Stimulated activated CD4-positive, alpha-beta T cell treated with anti-CD3 and anti-CD28 coated beads, Interleukin-12 subunit alpha, Interleukin-12 subunit beta, amount 100 ng/mL, for 4 hours (primary cell): ENCODE measurements around the gene FOXD4L3.
"Not testable (repeated sequence)": the region's sequence is repeated elsewhere in the genome, so short reads cannot be mapped to it uniquely, and the experiment has no call there.

ENCODE experiments used
- DNase-seq: peaks from one replicate; pipeline ENCODE4 v3.0.0-alpha.2; 2020

FOXD4L3 gene

DNA sequence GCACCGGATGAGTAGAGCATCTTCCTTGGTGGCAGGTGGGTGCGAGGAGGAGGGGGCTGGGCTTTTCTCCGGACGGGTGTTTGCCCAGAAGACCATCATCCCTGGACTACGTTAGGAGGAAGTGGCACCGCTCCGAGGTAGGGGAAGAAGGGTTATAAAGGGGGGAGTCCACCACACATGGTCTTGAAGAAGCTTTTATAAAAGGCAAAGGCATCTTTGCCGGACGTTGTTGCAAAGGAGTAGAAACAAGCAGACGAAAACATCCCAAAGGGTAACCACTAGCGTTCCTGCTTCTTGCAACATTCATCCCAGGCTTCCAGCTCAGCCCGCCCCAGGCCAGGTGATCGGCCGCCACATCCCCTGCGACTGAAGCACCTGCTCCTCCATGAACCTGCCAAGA is at the start of gene FOXD4L3:
TSS of gene FOXD4L3 (plus strand) at position 301 of the 400 bp plus-strand sequence. CDS start at position 386, 85 bp downstream.
- DNase-seq, result not testable (repeated sequence)

DNA sequence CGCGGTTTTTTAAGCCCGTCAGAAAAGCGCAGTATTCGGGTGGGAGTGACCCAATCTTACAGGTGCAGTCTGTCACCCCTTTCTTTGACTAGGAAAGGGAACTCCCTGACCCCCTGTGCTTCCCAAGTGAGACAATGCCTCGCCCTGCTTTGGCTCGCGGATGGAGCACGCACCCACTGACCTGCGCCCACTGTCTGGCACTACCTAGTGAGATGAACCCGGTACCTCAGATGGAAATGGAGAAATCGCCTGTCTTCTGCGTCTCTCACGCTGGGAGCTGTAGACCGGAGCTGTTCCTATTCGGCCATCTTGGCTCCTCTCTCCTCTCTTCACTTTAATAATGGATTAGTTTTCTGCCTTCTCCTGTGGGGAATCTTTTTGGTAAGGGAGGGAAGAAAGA is 21.6 kb upstream of the FOXD4L3 start:
- not testable (repeated sequence) for DNase-seq

DNA sequence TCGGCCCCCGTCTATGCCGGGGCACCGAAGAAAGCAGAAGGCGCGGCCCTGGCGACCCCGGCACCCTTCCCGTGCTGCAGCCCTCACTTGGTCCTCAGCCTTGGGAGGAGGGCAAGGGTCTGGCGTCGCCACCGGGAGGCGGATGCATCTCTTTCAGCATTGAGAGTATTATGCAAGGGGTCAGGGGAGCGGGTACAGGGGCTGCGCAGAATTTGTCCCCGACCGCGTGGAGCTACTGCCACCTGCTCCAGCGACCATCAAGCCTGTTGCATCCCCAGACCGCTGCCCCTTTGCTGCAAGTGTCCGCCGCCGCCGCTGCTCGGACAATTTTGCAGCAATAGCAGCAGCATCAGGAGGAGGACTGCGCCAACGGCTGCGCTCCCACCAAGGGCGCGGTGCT is 1.1 kb downstream of the FOXD4L3 start:
- DNase-seq, result not testable (repeated sequence)

DNA sequence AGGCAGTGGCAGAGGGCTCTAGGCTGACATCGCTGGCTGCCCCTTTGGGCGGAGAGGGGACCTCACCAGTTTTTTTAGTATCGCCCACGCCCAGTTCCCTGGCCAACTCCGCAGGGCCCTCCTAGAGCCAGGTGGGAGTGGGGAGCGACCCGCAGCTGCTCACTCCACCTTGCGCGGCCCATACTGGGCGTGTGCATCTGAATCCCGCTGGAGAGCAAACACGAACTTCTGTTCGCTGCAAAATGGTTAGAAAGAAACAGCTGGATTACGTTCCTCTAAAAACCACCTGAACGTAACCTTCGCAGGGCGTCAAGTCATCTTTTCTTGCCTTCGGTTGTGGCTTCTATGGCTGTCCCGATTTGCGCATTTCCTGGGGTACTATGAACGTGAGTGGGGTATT is 1.5 kb downstream of the FOXD4L3 start:
- not testable (repeated sequence) for DNase-seq

DNA sequence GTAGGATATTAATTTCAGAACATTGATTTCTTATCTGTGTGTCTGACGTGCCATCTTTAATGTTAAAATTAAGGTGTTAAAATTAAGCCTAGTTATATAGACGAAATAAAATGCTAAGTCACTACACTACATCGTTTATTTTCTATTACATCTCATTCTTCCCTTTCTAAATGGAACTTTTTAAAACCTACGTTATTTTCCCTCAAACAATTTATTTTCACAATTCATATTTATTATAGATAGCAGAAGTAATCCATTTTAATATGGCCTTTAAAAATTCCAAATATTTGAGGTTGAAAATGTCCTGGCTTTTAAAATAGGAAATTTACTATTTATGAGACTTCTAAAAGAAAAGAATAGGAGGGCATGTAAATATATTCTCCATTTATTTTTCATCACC is 2.1 kb downstream of the FOXD4L3 start:
- not testable (repeated sequence) for DNase-seq

- DNase-seq, result not testable (repeated sequence)
Observed at GRCh38 chr9:68305680-68306285, 3.1 kb downstream of the FOXD4L3 start.

- DNase-seq, result not testable (repeated sequence)
Observed at GRCh38 chr9:68306391-68306964, 3.8 kb downstream of the FOXD4L3 start.

- not testable (repeated sequence) for DNase-seq
Observed at GRCh38 chr9:68307127-68307526, 4.5 kb downstream of the FOXD4L3 start.

GRCh38 chr9:68307654-68308053 is 5.0 kb downstream of the FOXD4L3 start:
- not testable (repeated sequence) for DNase-seq

- not testable (repeated sequence) for DNase-seq
Observed at GRCh38 chr9:68311208-68311607, 8.5 kb downstream of the FOXD4L3 start.

DNA sequence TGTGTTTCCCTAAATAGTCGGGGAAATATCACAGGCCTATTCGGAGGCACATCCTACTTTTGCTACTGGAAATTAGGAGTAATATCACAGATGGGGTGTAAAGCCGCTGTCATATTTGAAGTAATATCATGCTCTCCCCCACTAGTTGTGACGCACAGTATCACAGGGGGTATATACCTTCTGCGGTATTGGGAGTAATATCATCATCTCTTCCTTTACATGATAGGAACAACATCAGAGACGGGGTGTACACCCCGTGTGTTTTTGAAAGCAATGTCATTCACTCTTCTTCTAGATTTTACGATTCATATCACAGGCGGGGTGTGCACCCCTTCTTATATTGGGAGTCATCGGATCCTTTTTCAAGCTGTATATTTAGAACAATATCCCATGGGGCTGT is 15.5 kb downstream of the FOXD4L3 start:
- not testable (repeated sequence) for DNase-seq

- DNase-seq, result not testable (repeated sequence)
Observed at GRCh38 chr9:68323749-68324148, 21.1 kb downstream of the FOXD4L3 start.

DNA sequence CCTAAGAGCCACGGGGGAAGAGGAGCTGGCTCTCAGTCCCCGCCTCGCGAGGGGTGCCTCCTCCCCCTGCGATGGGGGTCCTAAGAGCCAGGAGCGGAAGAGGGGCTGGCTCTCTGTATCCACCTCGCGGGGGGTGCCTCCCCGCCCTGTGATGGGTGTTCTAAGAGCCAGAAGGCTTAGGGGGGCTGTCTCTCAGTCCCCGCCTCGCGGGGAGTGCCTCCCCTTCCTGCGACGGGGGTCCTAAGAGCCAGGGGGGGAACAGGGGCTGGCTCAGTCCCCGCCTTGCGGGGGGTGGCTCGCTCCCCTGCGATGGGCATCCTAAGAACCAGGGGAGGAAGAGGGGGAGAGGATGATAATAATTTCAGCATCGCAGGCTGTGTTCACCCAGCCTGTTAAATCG is 21.9 kb downstream of the FOXD4L3 start:
- DNase-seq, result not testable (repeated sequence)

DNA sequence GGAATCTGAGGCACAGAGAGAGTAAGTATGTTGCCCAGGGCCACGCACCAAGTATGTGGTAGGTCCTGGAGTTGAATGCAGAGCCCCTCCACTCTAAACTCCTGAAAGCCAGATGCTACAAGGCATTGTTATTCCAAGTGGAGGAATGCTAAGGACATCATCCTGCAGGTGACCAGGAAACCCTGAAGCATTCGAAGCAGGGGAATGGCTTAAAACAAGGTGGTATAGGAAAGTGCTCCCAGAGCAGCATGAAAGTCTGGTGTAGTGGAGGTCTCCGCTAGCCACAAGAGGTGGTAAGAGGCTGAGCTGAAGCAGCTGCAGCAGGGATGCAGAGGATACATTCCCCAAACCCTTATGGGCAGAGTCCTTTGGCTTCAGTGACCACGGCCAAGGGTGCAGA is 26.4 kb downstream of the FOXD4L3 start:
- DNase-seq, result not testable (repeated sequence)

DNA sequence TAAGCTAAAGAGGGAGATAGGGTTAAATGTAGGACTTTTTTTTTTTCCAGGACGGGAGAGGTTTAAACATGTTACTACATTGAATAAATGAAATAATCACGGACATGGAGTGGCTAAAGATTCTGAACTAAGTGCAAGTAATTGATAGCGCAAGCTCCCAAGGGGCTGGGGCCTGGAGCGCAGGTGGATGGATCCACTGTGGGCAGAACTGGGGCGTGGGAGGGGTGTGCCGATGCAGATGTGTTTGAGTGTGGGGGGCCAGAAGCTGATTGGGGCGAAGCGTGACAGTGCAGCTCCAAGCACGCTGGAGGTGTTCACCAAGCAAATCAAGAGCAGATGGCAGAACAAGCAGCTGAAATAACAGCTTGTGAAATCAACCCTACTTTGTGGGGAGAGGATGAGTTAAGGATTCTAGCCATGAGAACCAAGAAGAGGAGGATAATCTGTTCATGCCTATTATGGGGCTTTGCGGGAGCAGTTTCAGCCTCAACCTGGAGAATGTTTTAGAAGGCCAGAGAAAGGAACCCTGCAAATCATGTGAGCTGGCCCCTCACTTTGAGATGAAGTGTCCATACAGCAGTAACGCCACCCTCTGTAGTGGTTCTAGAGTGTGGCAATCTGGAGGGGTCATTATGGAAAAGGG is 28.0 kb downstream of the FOXD4L3 start:
- not testable (repeated sequence) for DNase-seq

DNA sequence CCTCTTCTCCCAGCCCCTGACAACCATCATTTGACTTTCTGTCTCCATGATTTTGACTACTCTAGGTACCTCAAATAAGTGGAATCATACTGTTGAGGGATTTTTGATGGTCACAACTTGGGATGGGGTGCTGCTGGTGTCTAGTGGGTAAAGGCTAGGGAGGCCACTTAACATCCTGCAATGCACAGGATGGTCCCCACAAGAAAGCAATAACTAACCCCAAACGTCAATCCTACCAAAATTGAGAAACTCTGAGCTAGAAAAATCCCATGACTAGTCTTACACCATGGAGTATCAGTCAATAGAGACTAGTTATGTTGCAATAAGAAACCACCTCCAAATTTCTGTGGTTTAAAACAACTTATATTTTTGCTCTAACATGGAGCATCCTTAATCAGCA is 29.5 kb downstream of the FOXD4L3 start:
- not testable (repeated sequence) for DNase-seq

- not testable (repeated sequence) for DNase-seq
Observed at GRCh38 chr9:68335935-68336334, 33.3 kb downstream of the FOXD4L3 start.

DNA sequence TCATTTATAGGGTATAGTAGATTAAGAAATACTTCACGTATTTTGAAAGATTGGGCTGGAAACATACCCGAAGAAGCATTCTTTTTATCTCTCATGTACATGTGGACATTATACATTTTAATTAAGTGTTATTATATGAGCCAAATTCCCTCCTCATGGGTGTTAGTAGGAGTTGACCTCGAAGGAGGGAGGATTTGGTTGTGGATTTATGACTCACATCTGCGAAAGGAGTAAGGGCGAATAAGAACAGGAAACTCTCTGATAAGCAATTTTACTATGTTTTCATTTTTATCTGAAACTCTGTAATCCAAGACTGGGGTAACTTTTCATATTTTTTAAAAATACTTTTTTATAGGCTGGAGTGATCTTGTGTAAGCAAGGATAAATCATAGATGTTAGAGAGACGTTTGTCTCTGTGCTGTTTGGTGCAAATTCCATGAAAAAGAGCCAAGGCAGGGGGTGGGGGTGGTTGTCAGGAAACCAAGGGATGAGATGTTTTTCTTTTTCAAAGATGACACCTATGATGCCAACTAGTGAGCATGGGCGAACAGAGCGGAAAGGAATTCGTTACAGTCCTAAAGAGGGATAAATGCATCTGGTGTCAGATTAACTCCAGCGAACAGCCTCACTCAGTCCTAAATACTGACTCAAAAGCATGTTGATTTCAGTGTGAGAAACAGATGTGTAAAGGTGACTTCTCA is 34.1 kb downstream of the FOXD4L3 start:
- DNase-seq, result not testable (repeated sequence)

GRCh38 chr9:68338000-68338399 is 35.3 kb downstream of the FOXD4L3 start:
- DNase-seq, result not testable (repeated sequence)

DNA sequence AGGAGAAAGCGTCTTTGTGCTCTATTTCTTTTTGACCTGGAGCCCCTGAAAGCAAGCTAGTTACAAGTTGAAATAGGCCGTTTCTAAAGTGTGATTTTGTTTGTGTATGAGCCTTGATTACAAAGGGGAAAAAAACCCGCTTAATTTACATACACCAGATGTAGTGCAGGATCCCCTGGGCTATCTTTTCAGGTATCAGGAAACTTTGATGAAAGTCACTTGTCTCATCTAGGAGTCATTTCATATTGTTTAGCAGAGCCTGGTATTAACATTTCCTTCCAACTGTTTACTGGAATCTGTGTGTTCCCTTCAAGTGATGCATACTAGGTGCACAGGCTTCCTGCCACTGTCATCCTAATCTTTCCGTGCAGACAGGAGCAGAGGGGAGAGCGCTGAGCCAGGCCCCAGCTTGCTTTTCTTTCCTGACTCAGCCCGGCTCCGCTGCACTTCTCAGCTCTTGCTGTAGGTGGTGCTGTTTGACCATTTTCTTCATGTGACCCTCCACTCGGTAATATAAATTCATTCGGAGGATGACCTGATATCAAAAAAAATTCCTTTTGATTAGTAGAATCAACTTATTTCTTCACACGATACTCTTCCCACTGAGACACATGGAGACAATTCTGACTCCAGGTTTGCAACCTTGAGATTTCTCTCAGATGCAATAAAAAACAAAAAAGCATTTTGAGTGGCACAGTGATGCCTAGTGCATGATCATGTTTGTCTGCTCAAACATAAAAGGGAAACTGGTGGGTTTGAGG is 39.8 kb downstream of the FOXD4L3 start:
- not testable (repeated sequence) for DNase-seq

- DNase-seq, result not testable (repeated sequence)
Observed at GRCh38 chr9:68343242-68343641, 40.6 kb downstream of the FOXD4L3 start.

DNA sequence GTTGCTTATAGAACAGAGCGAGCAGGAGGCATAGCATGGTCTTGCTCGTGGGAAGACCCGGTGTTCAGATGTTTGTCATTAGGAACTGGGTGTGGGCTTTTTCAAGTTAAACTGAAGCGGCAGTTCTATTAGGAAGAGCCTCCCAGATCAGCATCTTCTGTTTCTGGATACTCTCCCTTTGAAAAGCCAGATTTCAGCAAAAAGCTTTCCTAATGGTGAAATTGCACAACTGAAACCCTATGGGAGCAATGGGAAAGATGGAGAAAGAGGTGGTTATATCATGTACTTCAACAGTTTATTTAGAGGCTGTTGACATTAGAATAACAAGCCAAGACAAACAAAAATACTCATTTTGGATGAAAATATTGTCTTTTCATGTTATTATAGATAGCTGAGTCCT is 41.3 kb downstream of the FOXD4L3 start:
- DNase-seq, result not testable (repeated sequence)

DNA sequence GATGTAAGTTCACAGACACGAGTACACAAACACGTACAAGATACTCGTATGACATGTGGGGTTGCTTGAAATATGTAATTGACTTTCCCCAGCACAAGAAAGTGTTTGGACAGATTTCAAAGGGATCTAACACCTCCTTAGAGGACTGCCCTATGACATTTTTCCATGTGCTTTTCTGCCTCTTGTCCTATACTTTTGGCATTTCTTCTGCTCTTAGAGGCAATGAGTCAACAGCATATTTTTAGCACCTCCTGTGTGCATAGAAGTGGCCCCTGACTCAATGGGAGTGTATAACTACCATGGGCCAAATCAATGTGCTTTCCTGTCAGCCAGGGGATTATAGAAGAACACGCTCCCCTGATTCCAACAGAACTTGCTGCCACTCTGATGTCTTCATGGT is 49.0 kb downstream of the FOXD4L3 start:
- DNase-seq, result not testable (repeated sequence)
